ENCODE data around the gene MUL1. TPM values are rescaled to one million over a fixed set of nuclear protein-coding genes. Genes with fewer than 3 reads are reported as not detected.

MUL1 gene
- total and polyA plus RNA-seq, 9 donors, result 16.6 to 24.4 (median 21.1) TPM

Other genes starting within 250 kb of the MUL1 start
- 0.04 TPM for gene VWA5B1, start 217.3 kb downstream of the MUL1 start, total RNA-seq
- gene VWA5B1, start 217.3 kb downstream of the MUL1 start, polyA plus RNA-seq (ENCODE audit: insufficient read depth in 1 of 8, insufficient read length in 8 of 8, low replicate concordance in 1 of 8), result under 1 TPM; 0.16 to 0.65 (median 0.27) TPM
- gene CAMK2N1, start 21.9 kb downstream of the MUL1 start, total RNA-seq, result 1.7 TPM
- 10 to 100 TPM in 3 of 8 donors, 1 to 10 TPM in 5; 7.4 to 12.6 (median 8.6) TPM for gene CAMK2N1, start 21.9 kb downstream of the MUL1 start, polyA plus RNA-seq (ENCODE audit: insufficient read depth in 1 of 8, insufficient read length in 8 of 8, low replicate concordance in 1 of 8)
- gene FAM43B, start 44.4 kb upstream of the MUL1 start, total RNA-seq, result 1.1 TPM
- gene FAM43B, start 44.4 kb upstream of the MUL1 start, polyA plus RNA-seq (ENCODE audit: insufficient read depth in 1 of 8, insufficient read length in 8 of 8, low replicate concordance in 1 of 8), result 1 to 10 TPM in 4 of 8 donors, under 1 TPM in 4; 0.48 to 2.3 (median 0.99) TPM
- gene CDA, start 80.9 kb upstream of the MUL1 start, total RNA-seq, result 0.13 TPM
- 1 to 10 TPM in 1 of 8 donors, under 1 TPM in 7; 0.27 to 1.3 (median 0.56) TPM for gene CDA, start 80.9 kb upstream of the MUL1 start, polyA plus RNA-seq (ENCODE audit: insufficient read depth in 1 of 8, insufficient read length in 8 of 8, low replicate concordance in 1 of 8)
- gene PINK1, start 125.3 kb upstream of the MUL1 start, total RNA-seq, result 43.6 TPM
- 10 to 100 TPM; 35.5 to 47.5 (median 39.9) TPM for gene PINK1, start 125.3 kb upstream of the MUL1 start, polyA plus RNA-seq (ENCODE audit: insufficient read depth in 1 of 8, insufficient read length in 8 of 8, low replicate concordance in 1 of 8)
- gene DDOST, start 153.2 kb upstream of the MUL1 start, total RNA-seq, result 145 TPM
- 100 to 1,000 TPM; 114 to 169 (median 138) TPM for gene DDOST, start 153.2 kb upstream of the MUL1 start, polyA plus RNA-seq (ENCODE audit: insufficient read depth in 1 of 8, insufficient read length in 8 of 8, low replicate concordance in 1 of 8)
- 1.8 TPM for gene KIF17, start 209.9 kb upstream of the MUL1 start, total RNA-seq
- 1 to 10 TPM; 1.9 to 4.3 (median 2.5) TPM for gene KIF17, start 209.9 kb upstream of the MUL1 start, polyA plus RNA-seq (ENCODE audit: insufficient read depth in 1 of 8, insufficient read length in 8 of 8, low replicate concordance in 1 of 8)
- 0.13 TPM for gene SH2D5, start 224.6 kb upstream of the MUL1 start, total RNA-seq
- under 1 TPM; 0.20 to 0.54 (median 0.30) TPM for gene SH2D5, start 224.6 kb upstream of the MUL1 start, polyA plus RNA-seq (ENCODE audit: insufficient read depth in 1 of 8, insufficient read length in 8 of 8, low replicate concordance in 1 of 8)

Data from muscle of leg (tissue), 9 donors.